SKM-1 treated with dmso at 0.1 percent for 144 hours (cell line): Measurements from ENCODE around the gene ISL1.

Source experiments
- DNase-seq: peaks from one replicate; lab custom pipeline; 2025; ENCODE audit not compliant: unreplicated experiment; lab: John Stamatoyannopoulos, UW

Gene ISL1

DNA sequence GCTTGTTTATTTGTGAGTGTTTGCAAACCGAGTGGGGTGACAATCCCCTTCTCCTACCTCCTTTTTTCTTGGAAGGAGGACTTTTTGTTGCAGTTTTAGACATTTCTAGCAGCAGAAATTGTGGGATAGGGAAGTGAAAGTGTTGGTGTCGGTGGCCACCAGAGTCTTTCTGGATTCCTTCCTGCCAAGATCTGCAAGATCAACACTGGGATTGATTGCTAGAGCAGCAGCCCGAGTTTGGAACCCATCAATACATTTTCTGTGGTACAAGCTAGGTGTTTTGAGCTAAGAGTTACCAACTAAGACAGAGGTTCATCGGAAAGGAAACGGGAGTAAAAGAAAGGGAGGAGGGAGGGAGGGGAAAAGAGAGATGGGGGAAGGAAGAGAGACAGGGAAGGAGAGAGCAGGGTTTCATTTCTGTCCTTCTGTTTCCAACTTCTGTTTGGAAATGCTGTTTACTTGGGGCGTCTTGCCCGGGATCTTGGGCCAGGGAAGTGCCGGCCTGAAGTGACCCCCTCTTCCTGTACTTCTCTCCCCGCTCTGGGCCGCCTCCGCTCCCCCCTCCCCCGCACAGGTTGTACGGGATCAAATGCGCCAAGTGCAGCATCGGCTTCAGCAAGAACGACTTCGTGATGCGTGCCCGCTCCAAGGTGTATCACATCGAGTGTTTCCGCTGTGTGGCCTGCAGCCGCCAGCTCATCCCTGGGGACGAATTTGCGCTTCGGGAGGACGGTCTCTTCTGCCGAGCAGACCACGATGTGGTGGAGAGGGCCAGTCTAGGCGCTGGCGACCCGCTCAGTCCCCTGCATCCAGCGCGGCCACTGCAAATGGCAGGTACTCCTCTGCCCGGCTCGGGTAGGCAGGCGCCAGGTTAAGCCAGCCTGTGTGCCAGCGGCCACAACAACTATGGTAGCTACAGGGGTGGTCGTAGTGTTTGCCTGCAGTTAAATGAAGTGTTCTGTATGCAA lies 4.0 kb downstream of the ISL1 start:
- no peak for DNase-seq

DNA sequence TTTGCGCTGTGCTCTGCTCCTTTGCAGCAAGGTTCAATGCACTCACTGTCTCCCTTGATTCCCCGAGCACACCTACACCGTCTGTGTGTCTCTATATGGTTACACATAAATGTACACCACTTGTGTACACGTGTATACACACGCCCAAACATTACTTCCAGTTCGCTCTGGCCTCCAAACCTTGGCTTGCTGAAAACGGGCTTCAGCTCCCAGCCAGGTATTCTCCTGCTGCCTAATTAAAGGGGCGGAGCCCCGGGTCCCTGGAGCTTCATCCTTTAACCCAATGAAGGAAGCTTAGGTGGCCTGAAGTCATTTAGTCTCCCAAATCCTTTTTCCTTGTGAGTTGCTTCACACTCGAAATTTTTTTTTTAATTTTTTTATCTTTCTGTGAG lies 4.6 kb downstream of the ISL1 start:
- DNase-seq = no peak

DNA sequence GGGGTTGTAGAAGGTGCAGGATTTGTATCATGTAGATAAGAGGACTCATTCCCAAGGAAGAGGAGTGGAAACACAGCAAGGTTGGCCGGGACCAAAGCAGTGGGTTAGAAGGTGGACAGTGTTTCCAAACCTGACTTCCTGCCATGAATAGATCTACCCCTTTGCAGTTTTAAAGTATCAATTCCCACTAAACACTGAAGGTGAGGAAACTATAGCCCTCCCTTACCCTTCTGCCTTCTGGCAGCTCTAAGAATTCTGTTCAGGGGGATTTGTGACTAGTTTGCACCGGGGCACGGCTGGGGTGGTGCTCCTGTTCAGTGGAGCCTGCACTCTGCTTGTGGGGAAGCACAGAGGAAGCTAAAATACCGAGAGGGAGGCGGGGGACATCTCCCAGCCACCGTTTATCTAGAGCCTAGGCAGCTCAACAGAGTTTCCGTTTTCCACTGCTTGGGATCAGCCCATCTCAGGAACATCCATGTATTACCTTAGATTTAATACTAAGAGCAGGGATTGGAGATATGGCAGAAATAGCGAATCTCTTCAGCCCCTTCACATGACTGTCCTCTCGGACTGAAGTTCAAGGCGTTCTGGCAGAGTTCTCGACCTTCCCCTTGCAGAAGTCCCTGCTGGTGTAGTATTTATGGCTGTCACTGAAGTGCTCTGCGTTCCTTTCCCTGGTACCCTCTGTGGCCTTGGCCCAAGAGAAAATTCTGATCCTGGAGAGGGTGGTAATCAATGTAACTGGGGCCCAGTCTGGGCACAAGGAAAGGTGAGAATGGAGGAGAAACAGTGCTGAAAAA lies 5.4 kb downstream of the ISL1 start:
- no peak for DNase-seq

DNA sequence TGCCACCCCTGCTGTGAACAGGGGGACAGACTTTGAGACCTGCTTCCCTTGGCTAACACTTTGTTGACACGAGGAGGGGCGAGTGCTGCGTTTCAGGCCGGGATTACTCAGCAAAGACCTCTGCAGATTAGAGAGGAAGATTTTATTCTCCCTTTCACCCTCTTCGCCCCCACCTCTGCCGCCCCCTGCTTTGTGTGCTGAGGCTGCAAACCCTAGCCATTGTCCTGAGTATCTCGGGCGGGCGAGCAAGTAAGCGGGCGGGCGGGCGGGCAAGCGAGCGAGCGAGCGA lies 6.0 kb downstream of the ISL1 start:
- DNase-seq = no peak

DNA sequence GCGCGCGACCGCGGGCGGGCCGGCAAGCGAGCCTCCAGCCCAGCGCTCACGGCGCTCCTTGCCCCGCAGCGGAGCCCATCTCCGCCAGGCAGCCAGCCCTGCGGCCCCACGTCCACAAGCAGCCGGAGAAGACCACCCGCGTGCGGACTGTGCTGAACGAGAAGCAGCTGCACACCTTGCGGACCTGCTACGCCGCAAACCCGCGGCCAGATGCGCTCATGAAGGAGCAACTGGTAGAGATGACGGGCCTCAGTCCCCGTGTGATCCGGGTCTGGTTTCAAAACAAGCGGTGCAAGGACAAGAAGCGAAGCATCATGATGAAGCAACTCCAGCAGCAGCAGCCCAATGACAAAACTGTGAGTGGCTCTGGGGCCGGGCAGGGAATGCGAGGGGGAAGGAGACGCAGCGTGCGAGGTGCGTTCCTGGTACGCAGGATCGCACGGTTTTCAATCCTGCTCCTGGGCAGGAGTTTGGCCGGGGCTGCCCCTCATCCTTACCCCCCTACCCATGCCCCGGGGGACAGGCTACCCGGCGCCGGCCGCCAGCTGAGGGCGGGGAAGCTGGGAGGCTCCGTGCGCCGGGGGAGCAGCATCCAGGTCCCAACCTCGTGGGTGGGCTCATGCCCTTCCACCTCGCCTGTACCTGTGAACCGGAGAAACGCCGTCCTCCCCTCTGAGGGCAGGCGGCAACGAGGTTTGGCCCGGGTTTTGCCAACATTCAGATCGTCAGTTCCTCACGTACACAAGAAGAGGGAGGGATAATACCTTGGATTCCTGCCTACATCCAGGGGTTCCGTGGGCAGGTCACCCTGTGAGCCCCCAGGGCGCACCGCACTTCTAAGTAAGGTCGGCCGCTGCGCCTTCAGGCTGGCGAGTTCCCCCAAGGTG lies 6.6 kb downstream of the ISL1 start:
- DNase-seq = no peak

DNA sequence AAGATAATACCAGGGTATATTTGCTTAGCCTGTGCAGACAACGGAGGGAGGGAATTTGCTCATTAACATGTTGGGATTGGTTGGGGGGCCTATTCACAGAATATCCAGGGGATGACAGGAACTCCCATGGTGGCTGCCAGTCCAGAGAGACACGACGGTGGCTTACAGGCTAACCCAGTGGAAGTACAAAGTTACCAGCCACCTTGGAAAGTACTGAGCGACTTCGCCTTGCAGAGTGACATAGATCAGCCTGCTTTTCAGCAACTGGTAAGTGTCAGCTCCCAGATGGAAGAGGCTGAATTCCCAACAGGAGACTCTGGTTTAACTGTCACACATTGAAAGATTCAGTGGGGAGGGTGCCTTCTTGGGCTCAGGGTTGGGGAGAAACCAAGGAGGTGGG lies 7.9 kb downstream of the ISL1 start:
- DNase-seq = no peak

DNA sequence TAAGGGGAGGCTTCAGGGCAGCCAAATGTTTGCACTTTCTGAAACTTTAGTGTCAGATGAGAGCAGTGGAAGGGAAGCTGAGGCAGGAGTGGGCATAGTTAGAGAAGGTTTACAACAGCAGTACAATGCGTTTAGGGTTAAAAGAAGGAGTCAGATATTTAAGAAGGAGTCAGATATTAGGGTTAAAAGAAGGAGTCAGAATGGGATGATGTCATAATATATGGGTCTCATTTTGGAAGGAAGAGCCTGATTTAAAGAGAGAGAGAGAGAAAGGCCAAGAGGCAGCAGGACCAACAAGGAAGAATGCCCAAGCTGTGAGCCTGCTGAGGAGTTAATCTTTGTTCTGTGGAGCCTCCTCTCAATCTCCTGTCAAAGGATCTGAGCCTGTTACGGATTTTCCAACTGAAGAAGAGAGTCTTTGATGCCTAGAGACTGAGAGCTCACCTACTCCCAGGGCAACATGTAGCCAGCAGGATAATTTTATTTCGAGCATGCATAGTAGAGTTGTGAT lies 9.5 kb downstream of the ISL1 start:
- DNase-seq = no peak

DNA sequence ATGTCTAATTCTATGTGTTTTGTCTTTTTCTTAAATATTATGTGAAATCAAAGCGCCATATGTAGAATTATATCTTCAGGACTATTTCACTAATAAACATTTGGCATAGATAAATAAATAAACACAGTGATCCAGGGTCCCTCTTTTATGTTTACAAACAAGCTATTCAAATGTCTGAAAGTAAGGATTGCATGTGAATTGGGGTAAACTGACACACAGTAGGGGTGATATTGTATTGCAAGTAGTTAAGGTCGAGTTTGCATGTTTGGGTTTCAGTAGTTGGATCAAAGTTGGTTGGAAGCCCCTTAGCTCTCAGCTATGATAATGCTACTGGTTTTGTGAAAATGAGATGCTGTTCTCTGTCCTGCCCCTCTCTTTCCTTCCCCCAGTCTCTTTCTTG lies 11.4 kb downstream of the ISL1 start:
- DNase-seq = no peak

DNA sequence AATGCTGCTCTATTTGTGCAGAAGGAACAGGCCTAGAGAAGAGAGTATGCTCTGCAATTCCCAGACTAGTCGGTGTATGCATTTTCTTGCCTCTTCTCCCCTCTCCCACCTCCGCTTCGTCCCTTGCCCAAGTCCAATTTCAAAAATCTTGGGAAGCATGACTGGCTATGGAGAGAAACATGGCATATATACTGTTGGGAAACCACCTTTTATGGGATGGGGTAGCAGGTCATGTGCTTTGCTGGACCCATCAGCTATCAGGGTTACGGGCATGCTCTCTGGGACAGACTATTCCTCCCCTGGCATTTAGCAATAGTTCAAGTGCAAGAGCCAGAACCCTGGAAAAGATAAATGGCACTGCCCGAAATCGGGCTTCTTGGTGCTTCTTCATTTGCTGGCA lies 12.0 kb downstream of the ISL1 start:
- no peak for DNase-seq

DNA sequence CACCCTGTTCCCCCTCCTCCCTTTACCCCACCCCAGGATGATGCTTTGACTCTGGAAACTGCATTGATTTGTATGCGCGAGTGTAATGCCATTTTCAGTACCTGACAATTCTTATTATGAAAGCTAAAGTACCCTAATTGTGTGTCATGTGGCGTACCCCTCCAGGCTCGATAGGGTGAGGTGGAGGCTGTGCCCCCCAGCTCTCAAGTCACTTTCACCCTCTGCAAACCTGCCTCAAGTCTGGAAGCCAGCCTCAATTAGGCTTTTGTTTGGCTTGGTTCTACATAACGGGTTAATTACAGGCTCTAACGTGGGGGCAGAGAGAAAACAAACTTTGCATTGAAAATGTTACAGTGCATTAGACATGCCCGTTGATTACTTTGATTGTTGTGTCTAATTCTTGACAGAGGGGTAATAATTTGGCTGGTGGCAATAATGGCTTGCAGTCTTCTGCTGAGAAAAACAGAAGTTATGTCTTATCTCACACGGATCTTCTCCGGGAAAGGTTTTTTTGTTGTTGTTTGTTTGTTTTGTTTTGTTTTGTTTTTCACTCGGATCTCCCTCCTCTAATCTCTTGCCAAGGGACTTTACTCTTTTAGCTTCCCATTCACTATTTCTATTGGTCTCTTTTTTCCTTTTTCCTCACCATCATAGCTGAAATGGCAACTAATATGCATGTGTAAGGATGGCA lies 12.6 kb downstream of the ISL1 start:
- DNase-seq = no peak

DNA sequence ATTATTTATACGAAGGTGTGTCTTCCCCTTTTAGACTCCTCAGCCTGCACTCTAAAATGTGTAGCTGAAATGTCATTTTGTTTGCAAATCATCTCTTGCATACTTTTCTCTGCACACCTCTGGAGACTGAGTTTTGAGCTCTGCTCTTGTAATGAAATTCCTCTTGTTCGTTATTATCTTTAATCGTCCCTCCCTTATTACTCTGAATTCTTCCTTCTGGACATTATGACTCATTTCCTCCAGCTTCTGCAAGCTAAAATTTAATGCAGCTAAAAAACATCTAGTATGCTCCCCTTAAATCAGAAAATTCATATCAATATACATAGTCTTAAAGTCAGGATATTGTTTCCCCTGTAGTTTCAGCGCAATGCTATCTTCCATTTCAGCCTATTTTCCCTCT lies 13.5 kb downstream of the ISL1 start:
- DNase-seq = no peak

DNA sequence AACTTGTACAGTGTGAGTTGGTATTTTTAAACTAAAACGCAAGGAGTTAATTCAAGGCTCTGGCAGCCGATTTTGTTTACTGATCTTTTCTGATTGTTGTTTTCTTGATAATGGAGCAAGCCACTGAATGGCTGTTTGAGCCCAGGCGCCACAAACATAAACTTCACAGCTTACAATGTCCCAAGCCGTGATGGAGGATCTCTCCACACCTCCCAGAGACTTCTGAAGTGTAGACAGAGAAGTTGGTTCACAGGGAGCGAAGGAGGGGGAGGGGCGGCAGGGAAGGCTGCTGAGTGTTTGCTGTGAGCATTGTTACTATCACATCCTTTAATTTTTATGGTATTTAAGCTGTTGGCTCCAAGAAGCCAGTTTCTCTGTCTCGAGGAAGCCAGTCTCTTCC lies 14.7 kb downstream of the ISL1 start:
- no peak for DNase-seq

DNA sequence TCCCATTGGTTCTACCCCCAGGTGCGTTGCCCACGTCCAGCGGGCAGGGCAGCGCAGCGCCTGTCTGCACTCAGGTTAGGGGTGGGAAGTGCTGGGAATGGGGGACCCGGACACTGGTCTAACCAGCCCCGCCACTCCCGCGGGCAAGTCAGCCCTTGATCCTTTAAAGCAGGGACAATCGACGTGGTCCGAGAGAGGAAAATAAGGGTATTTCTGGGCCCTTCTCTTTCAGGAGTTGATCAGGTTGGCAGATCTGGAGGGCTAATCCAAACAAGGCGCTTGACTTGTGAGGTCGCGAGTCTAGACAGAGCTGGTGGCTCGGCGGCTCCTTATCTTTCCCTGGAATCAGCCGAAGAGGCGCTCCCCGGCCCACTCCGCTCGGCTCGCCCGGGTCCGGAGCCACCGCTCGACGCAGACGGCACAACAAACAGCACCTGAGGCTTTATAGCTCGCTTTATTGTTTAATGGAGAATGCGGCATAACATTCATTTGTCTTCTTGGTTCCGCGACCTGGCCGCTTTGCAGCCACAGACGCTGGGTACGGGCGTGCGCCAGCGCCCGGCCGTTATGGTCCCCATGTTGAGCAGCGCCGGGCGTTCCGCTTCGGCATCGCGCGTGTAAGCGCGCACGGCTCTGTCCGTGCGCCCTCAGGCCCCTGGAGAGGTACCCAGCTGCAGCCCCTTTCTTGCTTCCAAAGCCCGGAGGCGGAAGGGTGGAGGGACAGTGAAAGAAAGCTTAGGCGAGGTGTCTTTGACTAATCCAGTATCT lies 15.8 kb downstream of the ISL1 start:
- no peak for DNase-seq

DNA sequence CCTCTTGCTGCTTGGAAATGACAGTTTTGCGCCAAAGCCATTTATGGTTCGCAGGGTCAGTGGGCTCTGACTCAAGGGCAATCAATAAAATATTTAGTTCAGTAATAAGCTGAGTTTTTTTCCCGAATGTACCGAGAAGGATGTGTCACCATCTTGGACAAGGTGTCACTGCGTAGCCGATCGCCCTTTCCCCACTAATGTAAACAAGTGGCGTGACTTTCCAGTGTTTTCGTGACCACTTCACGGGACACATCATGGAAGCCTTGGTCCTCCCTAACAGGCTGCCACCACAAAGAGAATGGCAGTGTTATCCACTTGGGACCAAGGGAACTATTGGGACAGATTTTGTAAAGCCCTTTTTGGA lies 16.4 kb downstream of the ISL1 start:
- DNase-seq = no peak

DNA sequence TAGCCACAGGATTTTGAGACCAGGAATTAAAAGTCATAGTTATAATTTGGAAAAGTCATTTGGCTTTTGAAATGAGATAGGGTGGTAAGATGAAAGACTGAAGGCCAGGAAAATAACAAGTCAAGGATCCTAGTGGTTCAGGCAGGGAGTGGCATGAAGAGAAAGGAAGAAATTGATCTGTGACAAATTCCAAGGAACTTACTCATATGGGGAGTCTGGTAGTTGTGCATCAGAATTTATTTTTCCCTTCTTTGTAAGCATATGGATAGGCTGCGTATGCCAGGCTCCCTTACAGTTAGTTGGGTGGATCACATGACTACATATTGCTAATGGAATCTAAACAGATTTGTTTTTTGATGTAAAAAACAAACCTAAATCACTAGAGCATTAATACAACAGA lies 21.0 kb downstream of the ISL1 start:
- no peak for DNase-seq

DNA sequence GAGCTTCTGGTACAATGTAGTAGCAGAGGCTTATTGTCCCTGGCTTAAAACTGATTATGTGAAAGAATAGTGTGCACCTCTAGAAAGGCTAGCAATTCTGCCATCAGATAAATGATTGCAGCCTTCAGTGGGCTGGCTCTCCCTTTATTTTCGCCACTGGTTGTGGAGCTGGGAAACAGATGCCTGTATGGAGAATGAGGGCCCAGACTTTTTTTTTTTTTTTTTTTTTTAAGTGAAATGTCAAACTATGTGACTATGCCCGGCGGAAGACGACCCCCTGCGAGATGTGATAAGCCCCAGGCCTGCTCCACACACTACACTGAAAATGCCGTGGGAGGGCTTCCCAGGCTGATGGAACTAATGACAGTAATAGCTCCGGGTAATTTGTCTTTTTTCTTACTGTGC lies 28.7 kb downstream of the ISL1 start:
- DNase-seq = no peak

DNA sequence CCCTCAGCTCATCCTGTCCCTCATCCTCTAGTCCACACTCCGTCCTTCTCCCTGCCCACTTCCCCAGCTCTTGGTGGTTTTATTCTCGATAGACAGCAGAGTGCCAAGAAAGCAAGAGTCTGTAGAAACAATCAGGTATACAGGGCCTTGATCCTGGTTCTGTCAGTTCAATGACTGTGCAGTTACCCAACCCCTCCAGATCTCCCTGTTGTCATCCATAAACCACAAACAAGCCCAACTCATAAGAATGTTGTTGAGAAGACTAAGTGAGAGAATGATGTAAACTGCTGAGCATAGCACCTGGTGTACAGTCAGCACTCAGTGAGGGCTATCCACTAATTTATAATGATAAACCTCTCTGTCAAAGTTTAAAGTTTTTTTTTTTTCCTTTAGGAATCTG lies 31.3 kb downstream of the ISL1 start:
- no peak for DNase-seq

DNA sequence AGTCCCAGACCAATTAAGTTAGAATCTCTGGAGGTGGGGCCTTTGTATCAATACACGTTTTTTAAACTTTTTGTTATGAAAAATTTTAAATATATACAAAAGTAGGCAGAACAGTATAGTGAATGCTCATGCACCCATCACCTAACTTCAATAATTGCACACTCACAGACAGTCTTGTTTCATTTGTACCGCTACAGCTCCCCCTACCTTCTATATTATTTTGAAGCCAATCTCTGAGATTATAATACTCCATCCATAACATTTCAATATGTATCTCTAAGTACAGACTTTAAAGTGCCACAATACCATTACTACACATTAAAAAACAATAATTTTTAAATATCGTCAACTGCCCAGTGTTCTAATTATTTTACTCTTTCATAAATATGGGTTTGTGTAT lies 32.9 kb downstream of the ISL1 start:
- DNase-seq = no peak

DNA sequence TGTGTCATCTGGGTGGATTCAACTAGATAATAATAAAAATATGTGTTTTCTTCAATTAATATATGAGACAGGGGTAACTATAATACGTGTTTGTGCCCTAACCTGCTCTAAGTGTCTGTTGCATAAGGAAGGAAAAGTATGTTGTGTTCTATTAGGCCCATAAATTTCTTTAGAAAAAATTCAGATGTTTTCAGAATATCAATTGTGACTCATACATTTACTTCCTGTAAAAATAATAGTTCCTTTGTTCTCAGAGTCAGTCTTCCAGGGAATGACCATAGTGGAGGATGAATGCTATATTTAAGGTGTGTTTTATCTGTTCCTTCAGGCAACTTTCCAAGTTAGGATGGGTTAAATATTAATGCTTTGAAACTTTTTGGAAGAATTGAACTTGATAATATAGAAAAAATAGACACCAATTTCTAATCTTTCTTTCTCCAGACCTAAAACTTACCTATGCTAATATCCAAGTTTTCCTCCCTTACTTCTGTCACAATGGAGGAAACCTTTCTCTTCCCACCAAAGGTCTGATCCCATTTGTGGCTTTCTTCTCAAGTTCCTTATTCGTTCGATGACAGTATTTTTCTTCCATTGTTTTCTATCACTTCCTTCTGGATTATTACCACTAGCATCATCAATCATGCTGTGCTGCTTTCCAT lies 49.9 kb downstream of the ISL1 start:
- DNase-seq = no peak

DNA sequence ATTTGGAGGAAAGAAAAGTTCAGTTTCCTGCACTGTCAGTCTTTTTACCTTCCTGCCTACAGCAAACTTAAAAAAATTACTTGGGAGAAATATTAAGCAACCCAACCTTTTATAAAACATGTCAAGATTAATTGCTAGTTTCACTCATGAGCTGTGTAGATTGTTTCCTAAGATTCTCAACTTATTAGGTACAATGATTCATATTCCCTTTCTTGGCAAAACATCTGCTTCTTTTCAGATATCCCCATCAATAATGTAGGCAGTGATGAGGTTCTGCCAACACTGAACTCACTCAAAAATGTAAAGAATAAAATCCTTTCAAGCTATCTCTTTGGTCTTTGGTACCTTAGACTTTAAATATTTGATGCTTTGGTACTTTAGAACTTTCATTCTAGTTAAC lies 56.0 kb downstream of the ISL1 start:
- DNase-seq = no peak
